ENCODE data around the gene CD163L1. TPM values are rescaled to one million over a fixed set of nuclear protein-coding genes. Genes with fewer than 3 reads are reported as not detected.

CD163L1 gene
- total RNA-seq, 1 donor from 2014 or later, result 4.5 TPM

DNA sequence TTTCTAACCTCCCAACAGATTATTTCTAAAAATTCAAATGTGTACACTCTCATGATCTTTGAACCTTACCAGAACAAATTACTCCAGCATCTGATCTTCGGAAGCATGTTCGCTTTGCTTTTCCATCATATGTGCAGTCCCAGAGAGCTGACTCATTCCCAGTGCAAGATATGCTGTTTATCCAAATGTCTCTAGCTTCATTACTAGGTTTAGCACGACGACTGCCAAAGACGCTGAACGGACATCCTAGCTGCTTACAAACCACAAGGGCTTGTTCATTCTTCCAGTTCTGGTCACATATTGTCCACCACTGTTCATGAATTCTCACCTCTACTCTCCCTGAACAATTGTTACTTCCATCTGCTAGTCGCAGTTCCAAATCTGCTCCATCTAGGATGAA lies 40.5 kb downstream of the CD163L1 start:
- TF ChIP-seq CTCF (IDR thresholded peaks at IDR 0.05), result no peak
- intact Hi-C loops (cut with DNase I), result no loop called here
- DNase-seq (no peak), ATAC-seq (no peak)
- Histone ChIP-seq H3K4me1 (no peaks in the 10 kb centered on the region), H3K27me3 (ENCODE audit: low read depth) (no peaks in the 10 kb centered on the region), H3K9me3 (no peaks in the 10 kb centered on the region), H3K27ac (no peak overlapping the region), H3K36me3 (no peaks in the 10 kb centered on the region), H3K4me3 (no peak overlapping the region)

DNA sequence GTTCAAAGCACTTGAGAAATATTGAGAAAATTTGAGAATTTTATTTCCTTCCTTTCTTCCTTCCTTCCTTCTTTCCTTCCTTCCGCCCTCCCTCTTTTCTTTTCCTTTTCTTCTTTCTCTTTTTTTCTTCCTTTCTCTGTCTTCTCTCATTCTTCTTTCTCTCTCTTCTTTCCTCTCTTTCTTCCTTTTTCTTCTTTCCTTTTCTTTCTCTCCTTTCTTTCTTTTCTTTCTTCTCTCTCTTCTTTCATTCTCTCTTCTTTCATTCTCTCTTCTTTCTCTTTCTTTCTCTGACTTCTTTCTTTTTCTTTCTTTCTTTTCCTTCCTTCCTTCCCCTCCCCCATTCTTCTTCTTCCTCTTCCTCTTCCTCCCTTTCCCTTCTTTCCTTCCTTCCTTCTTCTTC lies 44.9 kb downstream of the CD163L1 start:
- no peaks in the 10 kb centered on the region for H3K27me3 ChIP-seq (ENCODE audit: low read depth)
- no peaks in the 10 kb centered on the region for H3K36me3 ChIP-seq
- H3K9me3 ChIP-seq, result no peaks in the 10 kb centered on the region
- no peak for TF ChIP-seq CTCF (IDR thresholded peaks at IDR 0.05)
- DNase-seq (no peak), ATAC-seq (no peak)
- no peak overlapping the region for H3K4me3 ChIP-seq
- H3K4me1 ChIP-seq, result no peaks in the 10 kb centered on the region
- H3K27ac ChIP-seq, result no peak overlapping the region
- intact Hi-C loops (cut with DNase I), result no loop called here

DNA sequence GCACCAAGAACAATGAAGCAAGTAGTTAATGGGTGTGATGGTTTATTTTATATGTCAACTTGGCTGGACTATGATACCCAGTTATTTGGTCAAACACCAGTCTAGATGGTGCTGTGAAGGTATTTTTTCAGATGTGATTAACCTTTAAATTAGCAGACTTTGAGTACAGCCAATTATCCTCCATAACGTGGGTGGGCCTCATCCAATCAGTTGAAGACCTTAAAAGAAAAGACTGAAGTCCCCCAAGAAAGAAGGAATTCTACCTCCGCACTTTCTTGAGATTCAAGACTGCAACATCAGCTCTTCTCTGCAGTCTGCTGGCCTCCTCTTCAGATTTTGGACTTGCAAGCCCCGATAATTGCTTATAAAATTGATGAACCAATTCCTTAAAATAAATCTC lies 47.5 kb downstream of the CD163L1 start:
- ATAC-seq (no peak), DNase-seq (no peak)
- H3K4me3 ChIP-seq, result no peak overlapping the region
- no peaks in the 10 kb centered on the region for H3K27me3 ChIP-seq (ENCODE audit: low read depth)
- no peaks in the 10 kb centered on the region for H3K4me1 ChIP-seq
- TF ChIP-seq CTCF (IDR thresholded peaks at IDR 0.05), result no peak
- H3K27ac ChIP-seq, result no peak overlapping the region
- intact Hi-C loops (cut with DNase I), result no loop called here
- no peaks in the 10 kb centered on the region for H3K36me3 ChIP-seq
- no peaks in the 10 kb centered on the region for H3K9me3 ChIP-seq

- no peak for TF ChIP-seq CTCF (IDR thresholded peaks at IDR 0.05)
- no peak overlapping the region for H3K27ac ChIP-seq
- no peak for ATAC-seq
Measured at GRCh38 chr12:7395950-7396349, 48.0 kb downstream of the CD163L1 start.

GRCh38 chr12:7387289-7387688 lies 56.7 kb downstream of the CD163L1 start:
- Histone ChIP-seq H3K27me3 (ENCODE audit: low read depth) (no peaks in the 10 kb centered on the region), H3K36me3 (no peaks in the 10 kb centered on the region), H3K9me3 (no peaks in the 10 kb centered on the region), H3K4me3 (no peak overlapping the region), H3K27ac (no peak overlapping the region), H3K4me1 (no peaks in the 10 kb centered on the region)
- intact Hi-C loops (cut with DNase I), result no loop called here
- DNase-seq, result no peak
- TF ChIP-seq CTCF (IDR thresholded peaks at IDR 0.05), result no peak
- no peak for ATAC-seq

More at GRCh38 chr12:7395950-7396349, 48.0 kb downstream of the CD163L1 start:
- intact Hi-C loops (cut with DNase I), result no loop called here
- Histone ChIP-seq H3K27me3 (ENCODE audit: low read depth) (no peaks in the 10 kb centered on the region), H3K36me3 (no peaks in the 10 kb centered on the region), H3K4me3 (no peak overlapping the region), H3K9me3 (no peaks in the 10 kb centered on the region), H3K4me1 (no peaks in the 10 kb centered on the region)
- no peak for DNase-seq

- intact Hi-C loops (cut with DNase I), result no loop called here
- no peaks in the 10 kb centered on the region for H3K4me1 ChIP-seq
- no peak overlapping the region for H3K27ac ChIP-seq
- peaks cover 5% of the 10 kb centered on the region for H3K27me3 ChIP-seq (ENCODE audit: low read depth)
- ATAC-seq (no peak), DNase-seq (no peak)
- TF ChIP-seq CTCF (IDR thresholded peaks at IDR 0.05), result no peak
- no peak overlapping the region for H3K4me3 ChIP-seq
- no peaks in the 10 kb centered on the region for H3K9me3 ChIP-seq
- H3K36me3 ChIP-seq, result no peaks in the 10 kb centered on the region
Measured at GRCh38 chr12:7383157-7383556, 60.8 kb downstream of the CD163L1 start.

All from lower lobe of right lung (tissue), 2 donors.